GM12891 (cell line): ENCODE results near the gene BCORL1.
A peak's percentile ranks its signal among the peaks of the same experiment; 100 is the strongest.

Source experiments
- DNase-seq: peaks from one replicate; pipeline ENCODE4 v3.0.0; 2011; ENCODE audit warnings: low spot score; ENCODE audit not compliant: insufficient read length
- FAIRE-seq: peaks from 2 replicates; lab custom pipeline; 2011; peaks lifted over from hg19 to GRCh38; lab: Jason Lieb, UNC
- PAX5 ChIP-seq: IDR thresholded peaks from 2 replicates; pipeline ENCODE4 v1.6.1; 2011; ENCODE audit warnings: low read length, moderate library complexity, mild to moderate bottlenecking; ENCODE audit not compliant: insufficient read depth, severe bottlenecking
- POLR2A ChIP-seq: IDR thresholded peaks from 2 replicates; pipeline ENCODE4 v1.6.1; 2011; ENCODE audit warnings: low read depth, low read length, control low read depth
- POLR2AphosphoS5 ChIP-seq: IDR thresholded peaks from 2 replicates; pipeline ENCODE4 v1.6.1; 2011; ENCODE audit warnings: low read depth, low read length, control low read depth
- POU2F2 ChIP-seq: IDR thresholded peaks from 2 replicates; pipeline ENCODE4 v1.6.1; 2011; ENCODE audit warnings: low read depth, mild to moderate bottlenecking, control low read depth, low read length, moderate library complexity
- SPI1 ChIP-seq: IDR thresholded peaks from 2 replicates; pipeline ENCODE4 v1.6.1; 2011; ENCODE audit warnings: low read depth, low read length, control low read depth
- TAF1 ChIP-seq: IDR thresholded peaks from 2 replicates; pipeline ENCODE4 v1.6.1; 2011; ENCODE audit warnings: low read depth, low read length, control low read depth

Gene BCORL1

GRCh38 chrX:130025256-130025655 lies 42.8 kb downstream of the BCORL1 start:
- TF ChIP-seq PAX5 (no peak), POU2F2 (no peak), TAF1 (no peak), SPI1 (no peak), POLR2A (no peak)
- no peak for DNase-seq
- FAIRE-seq: no peak

GRCh38 chrX:130027569-130027968 lies 45.1 kb downstream of the BCORL1 start:
- DNase-seq (no peak), FAIRE-seq (no peak)
- TF ChIP-seq POLR2A: no peak
- TF ChIP-seq POU2F2: no peak
- TF ChIP-seq PAX5: no peak
- no peak for TF ChIP-seq POLR2AphosphoS5
- no peak for TF ChIP-seq TAF1
- TF ChIP-seq SPI1: no peak

DNA sequence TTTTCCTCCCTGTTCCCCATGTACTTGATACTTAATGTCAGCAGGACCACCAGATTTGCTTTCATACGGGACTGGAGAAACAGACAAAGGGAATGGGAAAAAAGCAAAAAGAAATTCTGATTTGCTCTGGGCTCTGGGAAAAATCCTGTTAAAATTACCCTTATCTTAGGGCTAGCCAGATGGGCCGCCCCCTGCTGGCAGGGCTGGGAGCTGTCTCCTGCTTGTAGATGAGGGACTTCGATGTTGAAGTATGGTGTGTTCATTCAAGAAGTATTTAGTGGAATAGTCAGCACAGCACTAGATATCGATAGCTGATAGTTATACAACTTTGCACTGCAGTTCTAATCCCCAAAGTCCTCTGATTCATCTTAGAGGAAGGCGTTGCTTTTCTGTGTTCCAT lies 45.8 kb downstream of the BCORL1 start:
- FAIRE-seq (peak; percentile 33), DNase-seq (no peak)
- TF ChIP-seq POLR2A: no peak
- TF ChIP-seq SPI1: no peak
- TF ChIP-seq POLR2AphosphoS5: no peak
- no peak for TF ChIP-seq TAF1
- TF ChIP-seq PAX5: no peak
- TF ChIP-seq POU2F2: no peak

- TF ChIP-seq PAX5 (no peak), SPI1 (no peak), TAF1 (no peak)
- FAIRE-seq (no peak), DNase-seq (no peak)
Observed at GRCh38 chrX:130030826-130031225, 48.4 kb downstream of the BCORL1 start.

DNA sequence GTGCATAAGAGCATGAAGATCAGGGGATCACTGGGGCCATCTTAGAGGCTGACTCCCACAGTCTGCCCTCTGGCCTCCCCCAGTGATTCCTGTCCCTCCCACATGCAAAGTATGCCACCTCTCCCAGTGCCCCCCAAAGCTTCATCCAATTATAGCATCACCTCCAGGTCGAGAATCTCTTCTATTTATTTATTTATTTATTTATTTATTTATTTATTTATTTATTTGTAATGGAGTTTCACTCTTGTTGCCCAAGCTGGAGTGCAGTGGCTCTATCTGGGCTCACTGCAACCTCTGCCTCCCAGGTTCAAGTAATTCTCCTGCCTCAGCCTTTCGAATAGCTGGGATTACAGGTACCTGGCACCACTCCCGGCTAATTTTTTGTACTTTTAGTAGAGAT lies 50.1 kb downstream of the BCORL1 start:
- DNase-seq (no peak), FAIRE-seq (no peak)
- TF ChIP-seq POLR2A (no peak), POLR2AphosphoS5 (no peak), SPI1 (no peak), PAX5 (no peak), TAF1 (no peak), POU2F2 (no peak)

- no peak for TF ChIP-seq PAX5
- TF ChIP-seq SPI1: no peak
- no peak for TF ChIP-seq TAF1
- TF ChIP-seq POLR2AphosphoS5: no peak
- TF ChIP-seq POU2F2: no peak
- TF ChIP-seq POLR2A: no peak
- no peak for FAIRE-seq
- no peak for DNase-seq
Observed at GRCh38 chrX:130034178-130034577, 51.7 kb downstream of the BCORL1 start.

GRCh38 chrX:130039847-130040246 lies 57.4 kb downstream of the BCORL1 start:
- FAIRE-seq (no peak), DNase-seq (no peak)
- TF ChIP-seq POLR2A (no peak), POU2F2 (no peak), PAX5 (no peak), SPI1 (no peak), TAF1 (no peak), POLR2AphosphoS5 (no peak)

DNA sequence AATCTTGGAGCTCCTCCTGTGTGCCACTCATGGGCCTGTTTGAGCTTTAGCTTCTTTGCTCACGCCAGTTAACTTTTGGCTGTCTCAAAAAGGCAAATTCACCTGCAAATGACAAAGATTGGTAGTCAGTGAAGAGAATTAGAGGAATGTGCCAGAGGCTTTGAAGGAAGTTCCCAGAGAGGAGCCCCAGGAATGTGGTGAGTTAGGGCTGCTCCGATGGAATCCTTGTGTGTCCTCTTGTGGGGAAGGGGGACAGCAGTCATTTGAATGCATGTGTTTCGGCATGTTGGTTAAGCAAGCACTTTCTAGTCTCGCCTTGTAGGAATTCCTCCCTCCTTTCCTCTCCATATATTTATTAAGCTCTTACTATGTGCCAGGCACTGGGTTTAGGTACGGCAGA lies 65.0 kb downstream of the BCORL1 start:
- FAIRE-seq (no peak), DNase-seq (no peak)
- no peak for TF ChIP-seq POLR2AphosphoS5
- TF ChIP-seq PAX5: no peak
- no peak for TF ChIP-seq POLR2A
- no peak for TF ChIP-seq TAF1
- no peak for TF ChIP-seq SPI1
- TF ChIP-seq POU2F2: no peak

GRCh38 chrX:130048686-130049222 lies 66.3 kb downstream of the BCORL1 start:
- TF ChIP-seq POU2F2 (no peak), POLR2AphosphoS5 (no peak), POLR2A (no peak), TAF1 (no peak), PAX5 (no peak), SPI1 (no peak)
- DNase-seq: no peak
- FAIRE-seq: peak; percentile 60

GRCh38 chrX:130049821-130050220 lies 67.4 kb downstream of the BCORL1 start:
- TF ChIP-seq POU2F2 (no peak), PAX5 (no peak), TAF1 (no peak), POLR2AphosphoS5 (no peak), POLR2A (no peak), SPI1 (no peak)
- DNase-seq: no peak
- FAIRE-seq: no peak

GRCh38 chrX:130051176-130051845 lies 68.9 kb downstream of the BCORL1 start:
- TF ChIP-seq POLR2A: no peak
- no peak for TF ChIP-seq PAX5
- no peak for TF ChIP-seq POLR2AphosphoS5
- TF ChIP-seq SPI1: no peak
- no peak for TF ChIP-seq POU2F2
- TF ChIP-seq TAF1: no peak
- no peak for FAIRE-seq
- no peak for DNase-seq
